Effector CD8-positive, alpha-beta T cell (primary cell): ENCODE results near the gene FAM171A2.
A peak's percentile ranks its signal among the peaks of the same experiment; 100 is the strongest.
"Not testable (repeated sequence)": the region's sequence is repeated elsewhere in the genome, so short reads cannot be mapped to it uniquely, and the experiment has no call there.

Experiments used
- DNase-seq: peaks from one replicate; lab custom pipeline; 2025; lab: John Stamatoyannopoulos, UW

FAM171A2 gene

DNA sequence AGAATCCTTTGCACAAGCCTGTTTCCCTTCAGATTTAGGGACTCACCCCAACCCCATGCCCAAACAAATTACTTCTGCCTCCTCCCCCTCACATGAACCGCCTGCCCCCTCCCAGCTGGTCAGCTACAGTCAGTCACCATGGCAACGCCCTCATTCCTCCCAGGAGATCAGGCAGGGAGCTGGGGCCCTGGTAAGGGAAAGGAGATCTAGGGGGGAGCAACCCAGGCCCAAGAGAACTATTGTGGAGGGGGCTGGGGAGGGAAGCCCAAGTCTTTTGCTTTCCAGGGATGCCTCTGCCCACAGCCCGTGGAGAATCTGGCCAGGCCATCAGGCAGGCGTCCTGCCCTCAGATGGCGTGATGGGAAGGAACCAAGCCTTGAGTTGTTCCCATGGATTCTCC, 2.8 kb downstream of the FAM171A2 start:
- DNase-seq = no peak

DNA sequence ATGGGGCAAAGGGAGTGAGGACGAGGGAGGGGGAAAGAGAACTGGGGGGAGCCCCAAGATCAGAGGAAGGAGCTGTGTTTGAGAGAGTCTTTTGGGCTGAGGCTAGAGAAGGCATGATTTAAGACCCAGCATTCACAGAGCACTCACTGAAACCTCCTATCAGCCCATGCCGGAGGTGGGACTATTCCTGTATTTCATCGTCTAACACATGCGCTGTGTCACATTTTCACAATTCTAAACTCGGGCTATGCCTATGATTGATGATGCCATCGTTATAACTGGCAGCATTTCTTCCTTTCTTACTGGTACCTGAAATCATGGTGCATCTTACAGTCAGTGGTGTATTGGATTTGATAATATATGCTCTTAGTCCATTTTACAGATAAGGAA, 3.5 kb downstream of the FAM171A2 start:
- DNase-seq = no peak

DNA sequence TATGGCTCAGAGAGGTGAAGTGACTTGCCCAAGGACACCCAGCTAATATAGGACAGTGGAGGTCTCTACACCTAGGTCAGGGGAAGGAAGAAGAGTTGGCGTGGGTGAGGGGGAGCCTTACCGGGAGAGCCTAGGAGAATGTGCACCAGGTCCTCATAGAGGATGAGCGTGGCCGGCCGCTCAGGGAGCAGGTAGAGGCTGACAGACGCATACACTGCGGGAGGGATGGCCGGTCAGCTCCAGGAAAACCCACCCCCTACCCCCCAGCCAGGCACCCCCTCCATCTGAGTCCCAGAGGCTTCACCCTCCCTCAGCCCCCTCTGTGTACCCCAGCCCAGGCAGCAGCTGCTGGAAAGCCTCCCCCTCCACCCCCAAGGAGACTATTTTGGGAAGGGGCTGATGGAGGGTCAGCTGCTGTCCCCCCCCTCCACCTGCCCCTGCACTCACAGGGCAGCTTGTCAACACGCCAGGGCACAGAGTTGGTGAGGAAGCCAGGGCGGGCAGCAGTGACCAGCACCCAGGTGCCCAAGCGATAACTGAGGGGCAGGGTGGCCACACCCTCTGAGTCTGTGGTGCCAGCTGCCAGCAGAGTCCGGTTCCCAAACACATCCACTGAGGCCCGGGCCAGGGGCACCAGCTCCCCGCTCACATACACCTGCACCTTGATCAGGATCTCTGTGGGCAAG, 4.1 kb downstream of the FAM171A2 start:
- no peak for DNase-seq

DNA sequence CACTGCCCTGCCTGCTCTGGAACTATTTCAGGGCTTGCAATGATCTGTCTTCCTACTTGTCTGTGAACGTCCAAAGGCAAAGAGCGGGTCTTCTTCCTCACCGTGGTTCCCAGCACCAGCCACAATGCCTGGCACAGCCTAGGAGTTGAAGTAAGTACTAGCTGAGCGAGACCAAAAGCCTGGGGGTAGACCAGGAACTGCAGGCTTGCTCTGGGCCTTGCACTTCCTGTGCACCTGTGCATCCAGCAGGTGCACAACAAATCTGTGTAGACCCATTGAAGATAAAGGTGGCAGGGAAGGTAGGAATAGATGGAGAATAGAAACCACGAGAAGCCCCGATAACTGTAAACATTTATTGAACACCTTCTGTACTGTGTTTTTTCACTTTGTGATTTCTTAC, 4.6 kb downstream of the FAM171A2 start:
- no peak for DNase-seq

DNA sequence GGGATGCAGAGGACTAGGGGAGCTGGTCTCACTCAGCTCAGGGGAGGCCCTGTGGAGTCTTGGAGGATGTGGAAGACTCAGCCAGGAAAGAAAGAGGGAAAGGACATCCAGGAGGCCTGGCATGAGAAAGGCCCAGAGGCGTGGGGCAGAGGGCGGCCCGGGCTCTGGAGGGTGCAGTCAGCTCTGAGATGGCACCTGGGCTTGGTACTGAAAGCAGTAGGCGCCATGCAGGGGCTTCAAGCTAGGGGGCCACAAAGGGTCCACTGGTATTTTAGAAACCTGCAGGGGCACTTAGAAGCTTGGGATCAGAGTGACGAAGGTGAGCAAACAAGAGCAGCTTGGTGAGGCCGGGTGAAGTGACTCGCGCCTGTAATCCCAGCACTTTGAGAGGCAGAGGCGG, 5.6 kb downstream of the FAM171A2 start:
- DNase-seq = no peak

GRCh38 chr17:44356241-44356640, 7.4 kb downstream of the FAM171A2 start:
- no peak for DNase-seq

DNA sequence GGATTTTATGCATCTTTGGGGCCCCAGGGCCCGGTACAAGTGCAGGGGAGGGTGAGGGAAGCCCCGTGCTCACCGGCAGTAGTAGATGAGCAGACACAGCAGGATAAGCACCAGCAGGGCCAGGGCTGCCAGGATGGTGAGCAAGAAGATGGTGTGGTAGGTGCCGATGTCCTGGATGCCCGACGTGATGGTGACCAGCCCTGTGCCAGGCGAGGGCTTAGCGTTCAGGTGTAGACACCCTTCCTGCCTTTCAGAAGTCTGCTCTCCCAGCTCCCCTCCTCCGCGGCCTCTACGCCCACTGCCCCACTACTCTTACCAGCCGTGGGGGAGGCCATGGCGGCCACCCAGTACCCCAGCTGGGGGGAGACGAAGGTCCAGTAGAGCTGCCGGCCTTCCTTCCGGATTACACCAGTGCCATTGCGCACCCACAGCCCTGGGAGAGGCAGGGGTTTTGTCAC, 8.0 kb downstream of the FAM171A2 start:
- DNase-seq = no peak

- DNase-seq = peak; percentile 56
Measured at GRCh38 chr17:44354582-44355561, 8.8 kb downstream of the FAM171A2 start.

- no peak for DNase-seq
Measured at GRCh38 chr17:44353672-44354331, 9.9 kb downstream of the FAM171A2 start.

- DNase-seq = no peak
Measured at GRCh38 chr17:44352828-44353671, 10.6 kb downstream of the FAM171A2 start.

DNA sequence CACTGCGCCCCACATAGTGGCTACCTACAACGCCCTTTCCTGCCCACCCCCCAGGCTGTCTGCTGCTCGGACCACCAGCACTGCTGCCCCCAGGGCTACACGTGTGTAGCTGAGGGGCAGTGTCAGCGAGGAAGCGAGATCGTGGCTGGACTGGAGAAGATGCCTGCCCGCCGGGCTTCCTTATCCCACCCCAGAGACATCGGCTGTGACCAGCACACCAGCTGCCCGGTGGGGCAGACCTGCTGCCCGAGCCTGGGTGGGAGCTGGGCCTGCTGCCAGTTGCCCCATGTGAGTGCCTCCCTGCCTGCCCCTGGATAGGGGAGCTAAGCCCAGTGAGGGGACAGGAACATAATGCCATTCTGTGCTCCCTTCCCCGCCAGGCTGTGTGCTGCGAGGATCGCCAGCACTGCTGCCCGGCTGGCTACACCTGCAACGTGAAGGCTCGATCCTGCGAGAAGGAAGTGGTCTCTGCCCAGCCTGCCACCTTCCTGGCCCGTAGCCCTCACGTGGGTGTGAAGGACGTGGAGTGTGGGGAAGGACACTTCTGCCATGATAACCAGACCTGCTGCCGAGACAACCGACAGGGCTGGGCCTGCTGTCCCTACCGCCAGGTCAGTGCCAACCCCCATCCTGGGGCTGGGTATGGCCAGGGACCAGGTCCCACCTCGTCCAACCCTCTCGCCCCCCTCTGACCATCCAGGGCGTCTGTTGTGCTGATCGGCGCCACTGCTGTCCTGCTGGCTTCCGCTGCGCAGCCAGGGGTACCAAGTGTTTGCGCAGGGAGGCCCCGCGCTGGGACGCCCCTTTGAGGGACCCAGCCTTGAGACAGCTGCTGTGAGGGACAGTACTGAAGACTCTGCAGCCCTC, 11.5 kb downstream of the FAM171A2 start:
- DNase-seq = no peak

- DNase-seq = no peak
Measured at GRCh38 chr17:44351464-44351863, 12.2 kb downstream of the FAM171A2 start.

GRCh38 chr17:44350733-44351226, 12.9 kb downstream of the FAM171A2 start:
- DNase-seq = peak; percentile 51

GRCh38 chr17:44349553-44350070, 14.0 kb downstream of the FAM171A2 start:
- DNase-seq = no peak

GRCh38 chr17:44348988-44349364, 14.7 kb downstream of the FAM171A2 start:
- no peak for DNase-seq

DNA sequence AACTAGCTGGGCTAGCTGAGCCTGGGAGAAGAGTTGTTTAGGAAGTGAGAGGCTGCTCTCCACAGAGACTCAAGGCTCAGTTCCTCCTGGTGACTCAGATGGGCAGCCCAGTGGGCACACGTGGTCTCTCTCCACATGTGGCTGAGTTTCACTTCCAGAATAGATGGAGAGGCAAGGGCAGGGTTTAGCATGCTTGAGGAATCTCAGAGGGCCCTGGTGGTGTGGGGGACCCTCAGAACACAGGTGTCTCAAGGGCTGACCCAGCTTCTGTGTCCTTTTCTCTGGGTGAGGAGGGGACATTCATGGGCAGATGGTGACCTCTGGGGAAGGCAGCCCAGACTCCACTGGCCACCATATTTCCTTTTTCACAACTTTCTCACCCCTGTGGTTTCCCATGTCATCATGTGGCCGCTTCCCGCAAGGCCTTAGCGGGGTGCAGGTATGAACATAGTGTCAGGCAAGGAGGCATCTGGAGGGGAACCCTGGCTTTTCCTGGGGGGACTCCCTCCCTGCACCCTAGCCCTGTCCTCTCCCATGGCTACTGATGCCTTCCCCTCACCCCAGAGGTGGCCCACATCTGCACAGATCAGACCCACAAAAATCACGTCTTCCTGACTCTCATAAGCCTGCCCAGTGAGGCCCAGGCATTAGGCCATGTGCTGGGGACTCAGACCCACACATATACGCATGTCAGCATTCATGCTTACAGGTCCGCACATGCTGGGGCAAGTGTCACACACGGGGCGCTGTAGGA, 15.2 kb downstream of the FAM171A2 start:
- no peak for DNase-seq

- not testable (repeated sequence) for DNase-seq
Measured at GRCh38 chr17:44347206-44348055, 16.2 kb downstream of the FAM171A2 start.

- DNase-seq = no peak
Measured at GRCh38 chr17:44346064-44346844, 17.4 kb downstream of the FAM171A2 start.
